ENCODE data around the gene PSORS1C1. TPM values are rescaled to one million over a fixed set of nuclear protein-coding genes. Genes with fewer than 3 reads are reported as not detected.

The PSORS1C1 gene
- total and polyA plus RNA-seq, 2 of the 4 experiments (the other 2 are of a cell fraction): 0.36 to 1.1 TPM

GRCh38 chr6:31094389-31094881, 20.2 kb upstream of the PSORS1C1 start:
- Histone ChIP-seq H2BK5ac (ENCODE audit: low read depth, low read length, poor library complexity, severe bottlenecking) (no peak overlapping the region), H3K56ac (ENCODE audit: extremely low read depth, insufficient read depth, low read length) (no peak overlapping the region), H2BK15ac (ENCODE audit: low read depth, low read length) (no peak overlapping the region), H2BK120ac (ENCODE audit: low read depth, low read length) (no peak overlapping the region), H4K20me1 (ENCODE audit: insufficient read depth, low read length) (no peaks in the 10 kb centered on the region), H4K5ac (ENCODE audit: low read depth, low read length) (no peak overlapping the region), H2AFZ (replicated peaks; ENCODE audit: low read length, poor library complexity) (no peak overlapping the region), H3K4ac (ENCODE audit: low read depth, low read length) (no peak overlapping the region), H3K79me1 (ENCODE audit: low read depth in 1 of 2, low read length in 2 of 2) (no peaks in the 10 kb centered on the region), H2AK9ac (replicated peaks; ENCODE audit: low read depth, low read length, poor library complexity) (no peak overlapping the region), H2BK20ac (ENCODE audit: low read depth, low read length) (no peak overlapping the region), H3K27me3 (ENCODE audit: control insufficient read depth, insufficient read depth, low read length) (peaks cover 4% of the 10 kb centered on the region), H4K8ac (ENCODE audit: low read depth in 2 of 2, low read length in 2 of 2) (no peak overlapping the region), H4K91ac (ENCODE audit: insufficient read depth, low read depth, low read length) (no peak overlapping the region), H3K4me1 (ENCODE audit: control insufficient read depth, insufficient read depth, low read length) (no peaks in the 10 kb centered on the region), H3K9me1 (ENCODE audit: insufficient read depth, low read length) (no peaks in the 10 kb centered on the region), H3K14ac (replicated peaks; ENCODE audit: low read depth, low read length) (no peak overlapping the region), H3K23ac (ENCODE audit: low read depth, low read length) (no peak overlapping the region), H3K9ac (ENCODE audit: low read depth, low read length) (no peak overlapping the region), H3K9me3 (ENCODE audit: control insufficient read depth, insufficient read depth, low read length) (no peaks in the 10 kb centered on the region), H3K36me3 (ENCODE audit: control insufficient read depth, insufficient read depth, low read length) (no peaks in the 10 kb centered on the region), H3K18ac (ENCODE audit: low read depth, low read length) (no peak overlapping the region), H3K4me2 (ENCODE audit: low read depth, low read length) (no peak overlapping the region), H2AK5ac (ENCODE audit: low read depth, low read length) (no peak overlapping the region), H3K4me3 (ENCODE audit: insufficient read depth, low read depth, low read length) (no peak overlapping the region), H3K27ac (ENCODE audit: insufficient read depth, low read length) (no peak overlapping the region)
- WGBS, 2 experiments (ENCODE audit: extremely low coverage in 2 of 2, insufficient read length in 1 of 2): 60% methylated on average over 1 of the region's 3 CpGs; no CpG with 5 or more reads in 1 of the 2 experiments
- no peak for ATAC-seq (ENCODE audit: low read depth)
- dilution Hi-C loops (cut with HindIII; ENCODE audit: low sequenced_read_pairs, unreplicated experiment) (no loop called here), in situ Hi-C loops (cut with MboI; ENCODE audit: low sequenced_read_pairs) (loop anchor here (25.0 kb wide), 1 partner anchor 607 kb away; the partner anchor contains the start of gene HLA-E), intact Hi-C loops (cut with micrococcal nuclease) (no loop called here)
- CTCF ChIA-PET: no interaction called here
- no peak for DNase-seq
- POLR2A ChIA-PET (ENCODE audit: unreplicated experiment): no interaction called here
- TF ChIP-seq ELK1 (IDR thresholded peaks at IDR 0.05; ENCODE audit: borderline replicate concordance, low read depth, low read length) (no peak), RAD21 (IDR thresholded peaks at IDR 0.05; ENCODE audit: low read length) (no peak), CEBPB (IDR thresholded peaks at IDR 0.05; ENCODE audit: low read depth, low read length) (no peak), FOS (IDR thresholded peaks at IDR 0.05; ENCODE audit: low read depth, low read length) (no peak), CTCF (conservative IDR thresholded peaks at IDR 0.05; ENCODE audit: low read depth, low read length) (no peak), SMC3 (IDR thresholded peaks at IDR 0.05; ENCODE audit: low read depth, low read length) (no peak), CHD1 (IDR thresholded peaks at IDR 0.05; ENCODE audit: low read depth, low read length) (no peak), NFE2L2 (IDR thresholded peaks at IDR 0.05; ENCODE audit: low read depth, low read length) (no peak), MXI1 (IDR thresholded peaks at IDR 0.05; ENCODE audit: borderline replicate concordance, low read depth, low read length) (no peak), RFX5 (IDR thresholded peaks at IDR 0.05; ENCODE audit: low read depth, low read length) (no peak), RCOR1 (IDR thresholded peaks at IDR 0.05; ENCODE audit: insufficient replicate concordance, low read length) (no peak), BHLHE40 (IDR thresholded peaks at IDR 0.05; ENCODE audit: low read depth, low read length) (no peak), USF2 (IDR thresholded peaks at IDR 0.05; ENCODE audit: low read depth, low read length) (no peak), MAFK (IDR thresholded peaks at IDR 0.05; ENCODE audit: low read depth, low read length) (no peak), POLR2A (IDR thresholded peaks at IDR 0.05; ENCODE audit: low read depth, low read length) (no peak)
- BruUV-seq (replicated peaks): no TSS peak
